Posterior vena cava (tissue), 2 donors: Measurements from ENCODE around the gene SULT1A2. TPM values are rescaled to one million over a fixed set of nuclear protein-coding genes. Genes with fewer than 3 reads are reported as not detected.
"Not testable (repeated sequence)": the region's sequence is repeated elsewhere in the genome, so short reads cannot be mapped to it uniquely, and the experiment has no call there.

Source experiments
- DNase-seq: peaks from one replicate; pipeline ENCODE4 v3.0.0-alpha.2; 2020; ENCODE audit warnings: low spot score
- intact Hi-C, 2 donors: fragments of 100-400 bp; cut with DNase I; formaldehyde crosslinking; loops; one replicate each; pipeline versions ENCODE4 v1.14.1 to v1.14.2; 2022 to 2023
- long read RNA-seq, 2 donors: library from polyadenylated mRNA; unstranded; transcript quantifications; one replicate each; pipeline ENCODE4 v2.0.0, GENCODE V29; 2020 to 2021
- total RNA-seq, 2 donors: library from RNA; stranded (reverse); fragmentation: NEBNext Ultra II Directional; extraction: Animal tissue kit (Norgen Biotek cat#: 25700); gene quantifications; one replicate each; pipeline ENCODE4 v1.2.1, GENCODE V29; 2021
- donor health status: DM: yes; HTN: yes; CAD: no.
- donor health status: DM: yes; HTN: yes; CAD: no.

SULT1A2 gene
- 1 to 10 TPM in 1 of 2 donors, under 1 TPM in 1; 0.65 to 1.1 TPM for total RNA-seq
- long read RNA-seq, donor 1 = 0 reads
- long read RNA-seq, donor 2, partial matches to known transcripts = 0 of 2 reads
- long read RNA-seq, donor 2, other reads (novel, unspliced or antisense) = 2 of 2 reads

DNA sequence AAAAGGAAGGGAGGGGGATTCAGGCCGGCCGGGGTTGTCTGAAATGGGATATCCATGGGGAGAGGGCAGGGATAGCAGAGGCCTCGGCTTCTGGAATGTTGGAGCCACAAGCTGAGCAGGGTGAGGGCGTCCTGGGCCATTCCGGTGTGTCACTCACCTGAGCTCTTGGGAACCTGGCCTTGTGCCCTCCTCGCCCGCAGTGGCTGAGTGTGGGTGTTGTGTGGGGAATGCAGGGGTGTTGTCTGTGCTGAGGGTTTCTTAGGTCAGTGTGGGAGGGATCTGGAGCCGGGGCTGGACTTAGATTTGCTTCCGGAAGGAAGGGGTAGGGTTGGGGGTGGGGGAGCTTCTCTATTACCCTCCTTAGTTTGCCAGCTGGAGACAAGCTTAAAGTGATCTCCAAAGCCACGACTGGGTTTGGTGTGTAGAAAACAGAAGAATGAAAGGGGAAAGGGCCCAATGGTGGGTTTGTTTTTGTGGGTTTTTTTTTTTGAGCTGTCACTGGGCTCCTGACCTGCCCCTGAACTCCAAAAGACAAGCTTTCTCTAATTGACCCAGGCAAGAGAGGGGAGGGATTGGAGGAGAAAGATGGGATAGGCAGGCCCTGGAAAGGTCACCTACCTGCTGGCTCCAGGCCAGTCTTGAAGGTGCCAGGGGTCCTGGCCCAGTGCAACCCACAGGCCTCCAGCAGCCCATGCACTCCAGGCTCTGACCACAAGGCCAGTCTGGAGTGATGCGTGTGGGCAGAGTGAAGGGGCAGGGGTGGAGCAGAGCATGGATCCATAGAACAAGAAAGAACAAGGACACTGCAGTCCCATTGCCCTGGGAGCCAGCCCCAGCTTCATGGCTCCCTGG is at the start of gene SULT1A2:
Gene SULT1A2, minus strand, starts transcription at position 211 of the 852 bp plus-strand sequence. CDS start 1,120 bp downstream, outside the sequence.
- DNase-seq = no peak
- intact Hi-C loops = no loop called here

DNA sequence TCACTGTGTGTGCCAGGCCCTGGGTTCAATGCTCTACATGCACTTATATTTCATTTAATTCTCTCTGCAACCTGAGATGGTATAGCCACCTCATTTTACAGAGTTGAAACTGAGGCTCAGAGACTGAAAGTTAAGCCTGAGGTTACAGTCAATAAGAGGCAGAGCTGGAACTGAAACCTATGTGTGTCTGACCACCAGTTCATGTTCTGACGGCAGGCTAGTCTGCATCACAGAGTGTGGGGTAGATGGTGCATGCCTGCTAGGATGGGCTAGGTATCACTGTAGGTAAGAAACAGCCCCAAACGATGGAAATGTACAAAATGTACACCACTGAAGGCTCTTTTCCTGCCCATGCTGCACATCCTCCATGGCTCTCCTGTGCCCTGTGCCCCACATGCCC is 43.1 kb upstream of the SULT1A2 start:
- intact Hi-C loops, DNase-seq: not testable (repeated sequence)

DNA sequence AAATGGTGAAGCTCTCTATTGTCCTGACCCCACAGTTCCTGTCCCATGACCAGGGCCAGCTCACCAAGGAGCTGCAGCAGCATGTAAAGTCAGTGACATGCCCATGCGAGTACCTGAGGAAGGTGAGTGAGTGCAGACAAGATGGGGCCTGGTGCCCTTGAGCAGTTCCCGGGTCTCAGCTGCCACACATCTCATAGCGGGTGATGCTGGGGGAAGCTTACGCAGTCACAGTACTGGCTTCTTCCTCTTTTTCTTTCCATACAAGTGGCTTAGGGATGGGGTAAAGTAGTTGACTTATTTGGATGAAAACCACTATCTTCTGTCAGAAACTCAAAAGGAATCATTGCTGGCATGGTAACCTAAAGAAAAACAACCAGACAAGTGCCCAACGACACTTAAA is 41.5 kb upstream of the SULT1A2 start:
- DNase-seq, intact Hi-C loops: not testable (repeated sequence)

DNA sequence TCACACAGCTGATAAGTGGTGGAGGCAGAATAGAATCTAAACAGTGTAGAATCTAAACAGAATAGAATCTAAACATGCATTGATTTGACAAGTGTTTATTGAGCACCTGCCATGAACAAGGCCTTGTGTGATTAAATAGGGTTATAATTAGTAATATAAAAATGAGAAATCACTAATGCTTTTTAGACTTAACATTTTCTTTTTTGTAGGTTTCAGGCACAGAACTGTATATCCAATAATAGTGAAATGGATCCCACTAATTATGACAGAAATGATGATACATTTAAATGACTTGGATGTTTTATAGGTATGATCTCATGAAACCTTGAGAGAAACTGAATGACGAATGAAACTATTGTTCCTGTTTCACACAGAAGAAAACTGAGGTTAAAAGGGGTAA is 40.9 kb upstream of the SULT1A2 start, which contains the start of gene NPIPB8:
Gene NPIPB8, plus strand, starts transcription at position 301 of the 400 bp plus-strand sequence. CDS start 296 bp downstream, outside the sequence.
- DNase-seq, intact Hi-C loops: not testable (repeated sequence)

DNA sequence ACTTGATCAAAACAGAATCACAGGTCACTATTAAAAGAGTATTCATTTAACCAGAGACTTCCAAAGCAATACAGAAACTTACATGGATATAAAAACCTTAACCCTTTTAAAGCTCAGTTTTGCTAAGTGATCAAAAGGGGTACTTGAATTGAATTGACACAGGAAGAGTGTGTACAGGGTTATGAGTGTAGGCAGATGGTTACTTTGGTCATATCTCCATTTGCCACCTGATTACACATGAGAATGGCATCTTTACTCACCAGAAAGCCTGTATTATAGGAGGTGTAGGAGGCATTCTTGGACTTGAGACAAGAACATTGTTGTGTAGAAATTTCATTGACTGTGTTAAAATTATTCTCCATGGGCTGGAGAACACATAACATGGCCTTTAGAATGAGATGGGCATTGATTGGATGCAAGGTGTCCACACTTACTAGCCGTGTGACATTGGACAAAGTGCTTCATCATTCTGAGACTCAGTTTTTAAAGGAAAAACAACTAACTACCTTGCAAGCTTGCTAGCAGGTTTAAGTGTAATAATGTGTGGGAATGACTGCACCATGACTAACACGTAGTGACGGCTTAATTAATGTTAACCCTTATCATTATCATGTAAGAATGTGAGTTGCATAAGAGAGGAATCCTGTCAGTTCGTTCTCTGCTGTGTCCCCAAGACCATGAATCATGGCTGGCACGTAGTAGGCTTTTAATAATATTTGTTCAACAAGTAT is 39.4 kb upstream of the SULT1A2 start:
- intact Hi-C loops, DNase-seq: not testable (repeated sequence)

DNA sequence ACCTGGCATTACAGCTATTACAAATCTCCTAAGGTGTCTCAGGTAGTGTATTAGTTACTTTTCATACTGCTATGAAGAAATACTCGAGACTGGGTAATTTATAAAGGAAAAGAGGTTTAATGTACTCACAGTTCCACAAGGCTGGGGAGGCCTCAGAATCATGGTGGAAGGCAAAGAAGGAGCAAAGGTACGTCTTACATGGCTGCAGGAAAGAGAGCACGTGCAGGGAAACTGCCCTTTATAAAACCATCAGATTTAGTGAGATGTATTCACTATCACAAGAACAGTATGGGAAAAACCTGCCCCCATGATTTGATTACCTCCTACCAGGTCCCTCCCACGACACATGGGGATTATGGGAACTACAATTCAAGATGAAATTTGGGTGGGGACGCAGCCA is 34.1 kb upstream of the SULT1A2 start:
- DNase-seq = not testable (repeated sequence)

DNA sequence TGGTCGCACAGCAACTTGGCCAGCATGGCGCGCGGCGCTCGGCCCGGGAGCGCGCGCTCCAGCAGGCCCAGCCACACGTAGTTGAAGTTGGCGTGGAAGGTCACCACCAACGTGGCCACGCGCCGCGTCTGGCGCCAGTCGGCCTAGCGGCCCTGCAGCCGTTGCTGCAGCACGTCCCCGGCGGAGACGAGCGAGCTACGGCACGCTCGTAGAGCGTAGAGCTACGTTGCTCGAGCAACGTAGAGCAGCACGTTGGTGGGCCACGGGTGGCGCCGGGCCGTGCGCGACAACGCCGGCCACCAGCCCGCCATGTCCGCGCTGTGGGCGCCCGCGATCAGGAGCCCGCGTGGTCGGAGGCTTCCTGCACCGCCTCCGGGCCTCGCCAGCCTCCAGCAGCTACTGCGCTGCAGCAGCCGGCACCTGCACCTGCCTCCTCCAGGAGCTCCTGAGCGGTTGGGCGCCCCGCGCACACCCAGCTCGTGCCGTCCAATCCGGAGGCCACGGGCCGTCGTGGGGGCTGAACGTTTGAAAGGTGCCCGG is 26.4 kb upstream of the SULT1A2 start:
- intact Hi-C loops = no loop called here
- peak; percentile 85 for DNase-seq

More for the DNA sequence above, 34.1 kb upstream of the SULT1A2 start:
- intact Hi-C loops = not testable (repeated sequence)

DNA sequence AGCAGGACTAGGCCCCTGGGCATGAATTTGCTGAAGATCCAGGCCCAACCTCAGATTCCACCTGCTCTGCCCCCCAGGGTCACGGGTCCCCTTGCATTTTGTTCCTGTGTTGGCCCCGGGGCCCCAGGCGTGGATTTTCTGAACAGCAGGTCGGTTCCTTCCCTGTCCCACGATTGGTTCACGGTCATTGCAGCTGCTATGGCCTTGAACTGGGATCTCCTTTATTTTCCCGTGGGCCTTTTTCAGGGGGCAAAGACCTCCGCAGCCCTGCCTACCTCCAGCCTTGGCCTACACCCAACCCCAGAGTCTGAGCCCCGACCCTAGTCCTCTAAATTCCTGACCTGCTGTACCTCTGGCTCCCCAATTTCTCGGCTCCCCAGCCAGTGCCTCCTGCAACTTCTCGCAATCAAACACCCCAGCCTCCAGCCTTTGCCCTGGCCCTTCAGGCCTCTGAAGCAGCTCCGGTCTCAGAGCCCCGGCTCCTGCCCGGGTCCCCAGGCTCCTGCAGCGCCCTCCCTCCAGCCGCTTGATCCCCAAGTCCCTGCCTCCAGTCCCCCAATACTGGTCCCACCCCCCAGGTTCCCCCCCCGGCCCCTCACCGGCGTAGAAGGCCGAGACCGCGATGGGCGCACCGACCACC is 25.8 kb upstream of the SULT1A2 start:
- DNase-seq, intact Hi-C loops: not testable (repeated sequence)

DNA sequence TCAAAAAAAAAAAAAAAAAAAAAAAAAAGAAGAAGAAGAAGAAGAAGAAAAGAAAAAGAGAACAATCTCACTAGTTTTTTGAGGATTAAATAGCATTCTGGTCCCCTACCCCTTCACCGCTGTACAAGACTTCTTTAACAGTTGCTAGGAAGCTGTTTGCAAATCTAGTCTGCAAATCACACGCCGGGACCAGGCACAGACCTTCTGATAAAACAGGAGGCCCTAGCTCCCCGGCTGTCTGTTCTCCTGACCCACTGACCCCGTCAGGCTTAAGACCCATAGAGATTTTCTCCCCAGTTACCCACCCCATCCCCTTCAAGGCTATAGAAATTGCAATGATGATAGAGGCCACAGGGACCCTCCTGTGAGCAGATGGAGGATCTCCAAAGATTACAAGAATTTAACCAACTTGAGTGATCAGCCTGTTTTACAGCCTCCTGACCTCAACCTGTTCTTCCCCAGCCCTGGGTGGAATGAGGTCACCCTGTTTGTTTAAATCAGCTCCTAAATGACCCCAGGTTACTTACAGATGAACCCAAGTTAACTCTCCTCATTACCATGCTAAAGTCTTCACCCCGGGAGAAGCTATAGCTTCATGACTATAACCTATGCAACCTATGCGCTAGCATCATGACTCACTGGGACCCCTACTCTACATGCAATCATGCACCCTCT is 24.8 kb upstream of the SULT1A2 start:
- no peak for DNase-seq
- intact Hi-C loops = no loop called here

DNA sequence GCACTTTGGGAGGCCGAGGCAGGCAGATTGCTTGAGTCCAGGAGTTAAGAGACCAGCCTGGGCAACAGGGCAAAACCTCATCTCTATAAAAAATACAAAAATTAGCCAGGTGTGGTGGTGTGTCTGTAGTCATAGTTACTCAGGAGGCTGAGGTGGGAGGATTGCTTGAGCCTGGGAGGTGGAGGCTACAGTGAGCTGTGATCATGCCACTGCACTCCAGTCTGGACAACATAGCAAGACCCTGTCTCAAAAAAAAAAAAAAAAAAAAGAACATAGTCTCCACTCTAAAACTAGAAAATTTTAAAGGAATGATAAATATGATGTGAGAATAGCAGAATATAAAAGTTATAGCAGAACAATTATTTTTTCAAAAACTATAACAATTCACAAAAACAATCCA is 23.5 kb upstream of the SULT1A2 start:
- intact Hi-C loops, DNase-seq: not testable (repeated sequence)

DNA sequence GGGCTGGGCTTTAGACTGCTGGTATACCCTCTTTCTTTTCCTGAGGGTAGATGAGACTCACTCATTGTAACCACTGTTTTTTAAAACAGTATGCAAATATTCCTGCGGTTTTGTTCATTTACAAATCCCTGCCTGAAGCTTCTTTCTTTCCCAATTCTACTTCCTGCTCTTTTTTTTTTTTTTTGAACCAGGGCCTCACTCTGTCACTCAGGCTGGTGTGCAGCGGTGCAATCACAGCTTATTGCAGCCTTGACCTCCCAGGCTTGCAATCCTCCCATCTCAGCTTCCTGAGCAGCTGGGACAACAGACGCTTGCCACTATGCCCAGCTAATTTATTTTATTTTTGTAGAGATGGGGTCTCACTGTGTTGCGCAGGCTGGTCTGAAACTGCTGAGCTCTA is 21.0 kb upstream of the SULT1A2 start:
- intact Hi-C loops = no loop called here

DNA sequence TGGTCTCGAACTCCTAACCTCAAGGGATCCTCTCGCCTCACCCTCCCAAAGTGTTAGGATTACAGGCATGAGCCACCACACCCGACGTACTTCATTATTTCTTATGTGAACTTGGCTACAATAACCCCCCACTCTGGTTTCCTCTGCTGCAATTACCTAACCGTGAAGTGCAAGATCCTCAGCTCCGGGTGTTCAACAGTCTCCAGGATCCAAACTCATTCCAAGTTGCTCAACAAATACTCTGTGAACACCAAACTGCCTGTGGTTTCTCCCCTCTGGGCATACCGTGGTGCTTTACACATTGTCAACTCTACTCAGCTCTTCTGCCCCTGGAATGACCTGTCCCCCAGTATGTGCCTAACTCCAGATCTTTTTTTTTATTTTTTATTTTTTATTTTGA is 19.8 kb upstream of the SULT1A2 start:
- DNase-seq = no peak
- intact Hi-C loops = no loop called here

More for the DNA sequence above, 21.0 kb upstream of the SULT1A2 start:
- no peak for DNase-seq

DNA sequence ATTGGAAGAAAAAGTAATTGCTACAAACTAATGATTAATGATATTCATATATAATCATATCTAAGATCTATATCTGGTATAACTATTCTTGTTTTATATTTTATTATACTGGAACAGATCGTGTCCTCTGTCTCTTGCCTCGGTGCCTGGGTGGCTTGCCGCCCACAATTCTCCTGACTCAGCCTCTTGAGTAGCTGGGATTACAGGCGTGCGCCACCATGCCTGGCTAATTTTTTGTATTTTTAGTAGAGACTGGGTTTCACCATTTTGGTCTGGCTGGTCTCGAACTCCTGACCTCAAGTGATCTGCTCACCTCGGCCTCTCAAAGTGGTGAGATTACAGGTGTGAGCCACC is 19.4 kb upstream of the SULT1A2 start:
- DNase-seq, intact Hi-C loops: not testable (repeated sequence)

DNA sequence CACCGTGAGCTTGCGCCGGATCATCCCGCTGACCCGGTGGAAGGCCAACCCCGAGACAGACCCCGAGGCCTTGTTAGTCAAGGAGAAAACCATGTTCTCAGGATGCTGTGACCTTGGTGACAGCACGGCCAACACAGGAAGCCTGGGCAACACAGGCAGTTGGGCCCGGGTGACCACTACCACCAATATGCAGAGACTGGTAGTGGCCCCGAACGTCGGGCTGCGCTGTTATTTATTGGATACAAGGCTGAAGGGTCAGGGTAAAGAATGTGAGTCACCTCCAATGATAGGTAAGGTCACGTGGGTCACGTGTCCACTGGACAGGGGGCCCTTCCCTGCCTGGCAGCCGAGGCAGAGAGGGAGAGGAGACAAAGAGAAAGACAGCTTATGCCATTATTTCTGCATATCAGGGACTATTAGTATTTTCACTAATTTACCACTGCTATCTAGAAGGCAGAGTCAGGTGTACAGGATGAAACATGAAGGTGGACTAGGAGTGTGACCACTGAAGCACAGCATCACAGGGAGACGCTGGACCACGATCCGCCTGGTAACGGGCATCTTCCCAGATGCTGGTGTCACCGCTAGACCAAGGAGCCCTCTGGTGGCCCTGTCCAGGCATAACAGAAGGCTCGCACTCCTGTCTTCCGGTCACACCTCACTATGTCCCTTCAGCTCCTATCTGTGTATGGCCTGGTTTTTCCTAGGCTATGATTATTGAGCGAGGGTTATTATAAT is 18.8 kb upstream of the SULT1A2 start:
- intact Hi-C loops, DNase-seq: not testable (repeated sequence)

DNA sequence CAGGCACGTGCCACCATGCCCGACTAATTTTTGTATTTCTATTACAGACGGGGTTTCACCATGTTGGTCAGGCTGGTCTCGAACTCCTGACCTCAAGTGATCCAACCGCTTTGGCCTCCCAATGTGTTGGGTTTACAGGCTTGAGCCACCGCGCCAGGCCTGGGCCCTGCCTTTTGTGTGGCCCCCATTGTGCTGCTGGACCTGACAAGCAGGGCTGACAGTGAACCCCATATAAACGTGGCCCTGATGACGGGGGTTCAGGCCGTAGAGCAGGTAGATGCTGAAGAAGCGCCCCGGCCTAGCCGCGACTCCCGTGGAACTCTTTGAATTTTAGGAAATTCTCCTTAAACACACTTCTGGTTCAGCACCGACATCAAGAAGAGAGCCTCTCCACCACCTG is 17.7 kb upstream of the SULT1A2 start:
- DNase-seq, intact Hi-C loops: not testable (repeated sequence)

DNA sequence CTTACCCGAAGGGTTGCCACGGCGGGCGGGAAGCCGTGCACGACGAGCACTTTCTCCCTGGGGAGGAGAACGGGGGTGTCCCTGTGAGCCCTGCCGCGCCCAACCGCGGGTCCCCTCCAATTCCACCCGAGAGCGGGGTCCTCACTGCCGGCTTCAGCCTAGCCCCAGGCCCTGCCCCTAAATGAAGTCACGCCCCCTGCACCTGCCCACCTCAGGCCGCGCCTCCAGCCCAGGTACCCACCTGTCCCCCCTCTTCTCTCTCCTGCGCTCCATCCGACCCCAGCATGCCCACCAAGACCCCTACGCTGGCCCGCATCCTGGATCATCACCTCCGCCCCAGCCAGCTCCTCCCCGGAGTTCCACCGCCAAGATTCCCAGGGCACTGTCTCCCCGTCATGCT is 17.1 kb upstream of the SULT1A2 start:
- DNase-seq, intact Hi-C loops: not testable (repeated sequence)

DNA sequence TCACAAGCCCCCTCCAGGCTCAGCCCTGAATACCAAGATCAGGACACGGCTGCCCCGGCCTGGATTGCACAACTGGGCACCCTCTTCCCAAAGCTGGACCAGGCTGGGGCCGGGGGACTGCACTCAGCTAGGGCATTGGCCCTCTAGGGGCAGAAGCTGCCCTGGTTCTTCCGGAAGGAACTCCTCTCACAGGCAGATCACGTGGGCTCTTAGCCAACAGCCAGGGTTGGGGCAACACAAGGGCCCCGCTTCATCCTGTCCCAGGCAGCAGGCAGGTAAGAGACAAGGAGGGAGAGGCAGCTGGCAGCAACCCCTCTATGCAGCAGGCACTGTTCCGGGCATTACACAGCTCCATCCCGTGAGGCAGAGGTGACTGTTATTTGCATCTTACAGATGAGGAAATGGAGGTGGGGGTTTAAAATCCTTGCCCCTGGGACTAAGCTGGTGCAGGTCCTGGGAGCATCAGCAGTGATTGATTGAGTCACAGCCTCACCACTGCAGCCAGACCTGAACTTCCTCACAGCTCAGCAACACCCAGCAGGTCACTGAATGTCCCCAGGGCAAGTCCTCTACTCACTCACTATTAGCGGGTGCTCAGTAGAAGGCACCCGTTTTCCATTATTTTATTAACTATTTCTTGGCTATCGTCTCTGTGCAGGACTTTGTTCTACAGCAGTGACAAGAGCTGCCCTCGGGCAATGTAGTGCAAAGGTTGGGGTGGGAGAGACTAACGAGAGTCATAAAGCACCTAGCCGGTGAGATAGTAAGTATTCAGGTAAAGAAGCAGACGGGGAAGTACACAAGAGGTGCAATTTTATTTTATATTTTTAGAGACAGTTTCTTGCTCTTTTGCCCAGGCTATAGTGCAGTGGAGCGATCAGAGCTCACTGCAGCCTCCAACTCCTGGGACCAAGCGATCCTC is 15.8 kb upstream of the SULT1A2 start:
- intact Hi-C loops = not testable (repeated sequence)

More for the DNA sequence above, 15.8 kb upstream of the SULT1A2 start:
- not testable (repeated sequence) for DNase-seq
